ENCODE results near the gene HSPG2.
"Not testable (repeated sequence)": the region's sequence is repeated elsewhere in the genome, so short reads cannot be mapped to it uniquely, and the experiment has no call there.

HSPG2 gene

DNA sequence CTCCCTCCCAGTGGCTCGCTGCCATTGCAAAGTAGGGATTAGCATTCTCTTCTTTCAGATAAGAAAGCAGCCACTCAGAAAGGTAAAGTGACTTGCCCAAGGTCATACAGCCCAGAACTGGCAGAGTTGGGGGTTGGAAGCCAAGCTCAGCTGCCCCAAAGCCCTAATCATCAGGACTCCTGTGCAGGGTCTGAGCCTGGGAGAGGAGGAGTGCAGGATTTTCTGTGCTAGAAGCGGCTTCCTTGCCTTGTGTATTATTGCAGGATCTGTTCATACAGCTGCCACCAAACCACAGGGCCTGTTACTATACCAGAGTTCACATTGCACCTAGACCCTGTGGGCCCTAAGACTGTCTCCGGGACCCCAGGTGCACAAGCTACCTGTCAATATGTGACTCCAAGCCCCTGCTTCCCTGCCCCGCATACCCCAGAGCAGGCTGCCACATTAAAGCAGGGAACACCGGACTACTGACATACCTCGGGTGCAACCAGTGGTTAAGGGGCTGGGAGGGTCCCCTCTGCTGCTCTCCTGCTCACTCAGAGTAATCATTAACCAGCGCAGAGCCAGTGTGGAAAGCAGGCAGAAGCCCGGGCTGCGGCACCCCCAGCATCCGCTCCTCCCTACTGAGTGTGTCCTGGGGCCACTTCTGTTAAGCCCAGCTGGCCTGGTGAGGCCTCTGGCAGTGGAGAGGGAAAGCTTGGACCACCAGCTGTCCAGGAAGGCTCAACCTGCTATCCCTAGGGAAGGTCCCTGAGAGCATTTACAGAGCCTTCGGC is 15.8 kb downstream of the HSPG2 start:
- in situ Hi-C loops (cut with HindIII; ENCODE audit: low sequenced_read_pairs): no loop called here
- H3K4me3 ChIP-seq (ENCODE audit: low read depth, low read length): no peak overlapping the region
- DNase-seq (ENCODE audit: low read depth): no peak
- TF ChIP-seq, protein P1, sequence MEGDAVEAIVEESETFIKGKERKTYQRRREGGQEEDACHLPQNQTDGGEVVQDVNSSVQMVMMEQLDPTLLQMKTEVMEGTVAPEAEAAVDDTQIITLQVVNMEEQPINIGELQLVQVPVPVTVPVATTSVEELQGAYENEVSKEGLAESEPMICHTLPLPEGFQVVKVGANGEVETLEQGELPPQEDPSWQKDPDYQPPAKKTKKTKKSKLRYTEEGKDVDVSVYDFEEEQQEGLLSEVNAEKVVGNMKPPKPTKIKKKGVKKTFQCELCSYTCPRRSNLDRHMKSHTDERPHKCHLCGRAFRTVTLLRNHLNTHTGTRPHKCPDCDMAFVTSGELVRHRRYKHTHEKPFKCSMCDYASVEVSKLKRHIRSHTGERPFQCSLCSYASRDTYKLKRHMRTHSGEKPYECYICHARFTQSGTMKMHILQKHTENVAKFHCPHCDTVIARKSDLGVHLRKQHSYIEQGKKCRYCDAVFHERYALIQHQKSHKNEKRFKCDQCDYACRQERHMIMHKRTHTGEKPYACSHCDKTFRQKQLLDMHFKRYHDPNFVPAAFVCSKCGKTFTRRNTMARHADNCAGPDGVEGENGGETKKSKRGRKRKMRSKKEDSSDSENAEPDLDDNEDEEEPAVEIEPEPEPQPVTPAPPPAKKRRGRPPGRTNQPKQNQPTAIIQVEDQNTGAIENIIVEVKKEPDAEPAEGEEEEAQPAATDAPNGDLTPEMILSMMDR (IDR thresholded peaks at IDR 0.05; ENCODE audit: low read depth, low read length, missing control alignments): no peak

DNA sequence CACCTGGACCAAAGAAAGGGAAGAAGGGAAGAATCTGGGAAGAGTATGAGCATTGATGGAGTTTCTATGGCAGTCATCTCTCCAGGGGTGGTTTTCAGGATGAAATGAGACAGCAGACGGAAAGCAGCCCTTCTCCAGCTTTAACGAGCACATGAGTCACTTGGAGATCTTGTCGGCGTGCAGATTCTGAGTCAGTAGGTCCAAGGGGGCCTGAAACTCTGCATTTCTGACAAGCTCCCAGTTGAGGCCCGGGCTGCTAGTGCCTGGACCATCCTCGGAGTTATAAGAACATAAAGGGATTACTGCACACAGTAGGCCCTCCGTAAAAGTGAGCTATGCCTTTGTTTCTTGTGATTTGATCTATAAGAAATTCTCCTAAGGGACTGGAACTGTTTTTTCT is 17.6 kb downstream of the HSPG2 start:
- DNase-seq (ENCODE audit: low read depth): no peak
- TF ChIP-seq, protein P1 (IDR thresholded peaks at IDR 0.05; ENCODE audit: low read depth, low read length, missing control alignments): no peak
- in situ Hi-C loops (cut with HindIII; ENCODE audit: low sequenced_read_pairs): no loop called here
- H3K4me3 ChIP-seq (ENCODE audit: low read depth, low read length): no peak overlapping the region

DNA sequence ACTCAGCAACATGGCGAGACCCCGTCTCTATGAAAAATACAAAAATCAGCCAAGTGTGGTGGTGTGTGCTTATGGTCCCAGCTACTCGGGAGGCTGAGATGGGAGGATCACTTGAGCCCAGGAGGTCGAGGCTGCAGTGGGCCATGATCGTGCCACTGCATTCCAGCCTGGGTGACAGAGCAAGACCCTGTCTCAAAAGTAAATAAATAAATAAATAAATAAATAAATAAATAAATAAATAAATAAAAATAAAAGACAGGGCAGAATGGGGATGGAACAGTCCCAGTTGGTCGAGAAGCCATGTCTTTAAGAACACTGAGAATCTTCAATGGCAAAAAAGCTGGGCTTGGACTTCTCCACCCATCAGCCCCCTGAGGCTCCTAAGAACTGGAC is 19.9 kb downstream of the HSPG2 start:
- DNase-seq (ENCODE audit: low read depth); in situ Hi-C loops (cut with HindIII; ENCODE audit: low sequenced_read_pairs); H3K4me3 ChIP-seq (ENCODE audit: low read depth, low read length): not testable (repeated sequence)

DNA sequence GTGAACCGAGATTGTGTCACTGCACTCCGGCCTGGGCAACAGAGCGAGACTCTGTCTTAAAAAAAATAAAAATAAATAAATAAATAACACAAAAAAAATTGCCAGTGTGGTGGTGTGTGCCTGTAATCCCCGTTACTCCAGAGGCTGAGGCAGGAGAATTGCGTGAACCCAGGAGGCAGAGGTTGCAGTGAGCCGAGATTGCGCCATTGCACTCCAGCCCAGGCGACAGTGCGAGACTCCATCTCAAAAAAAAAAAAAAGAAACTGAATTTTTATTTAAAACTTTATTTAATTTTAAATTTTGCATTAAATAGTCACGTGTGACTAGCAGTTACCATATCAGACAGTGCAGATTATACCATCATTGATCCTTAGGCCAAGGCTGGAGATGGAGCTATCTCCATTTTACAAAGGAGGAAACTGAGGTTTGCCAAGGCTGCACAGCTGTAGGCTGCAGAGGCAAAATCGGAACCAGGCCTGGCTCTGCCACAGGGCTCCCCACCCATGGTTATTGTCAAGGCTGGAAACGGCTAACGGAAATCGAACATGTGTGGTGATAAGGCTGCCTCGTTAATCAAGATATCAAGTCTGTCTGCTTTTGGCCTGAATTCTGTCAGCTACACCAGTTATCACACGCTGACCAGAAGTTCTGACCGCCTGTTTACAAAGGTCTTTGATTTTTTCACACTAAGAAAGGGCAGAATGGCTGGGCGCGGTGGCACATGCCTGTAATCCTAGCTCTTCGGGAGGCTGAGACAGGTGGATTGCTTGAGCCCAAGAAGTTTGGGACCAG is 20.5 kb downstream of the HSPG2 start:
- no peak overlapping the region for H3K4me3 ChIP-seq (ENCODE audit: low read depth, low read length)
- in situ Hi-C loops (cut with HindIII; ENCODE audit: low sequenced_read_pairs): no loop called here
- DNase-seq (ENCODE audit: low read depth): no peak
- TF ChIP-seq, protein P1 (IDR thresholded peaks at IDR 0.05; ENCODE audit: low read depth, low read length, missing control alignments): no peak

DNA sequence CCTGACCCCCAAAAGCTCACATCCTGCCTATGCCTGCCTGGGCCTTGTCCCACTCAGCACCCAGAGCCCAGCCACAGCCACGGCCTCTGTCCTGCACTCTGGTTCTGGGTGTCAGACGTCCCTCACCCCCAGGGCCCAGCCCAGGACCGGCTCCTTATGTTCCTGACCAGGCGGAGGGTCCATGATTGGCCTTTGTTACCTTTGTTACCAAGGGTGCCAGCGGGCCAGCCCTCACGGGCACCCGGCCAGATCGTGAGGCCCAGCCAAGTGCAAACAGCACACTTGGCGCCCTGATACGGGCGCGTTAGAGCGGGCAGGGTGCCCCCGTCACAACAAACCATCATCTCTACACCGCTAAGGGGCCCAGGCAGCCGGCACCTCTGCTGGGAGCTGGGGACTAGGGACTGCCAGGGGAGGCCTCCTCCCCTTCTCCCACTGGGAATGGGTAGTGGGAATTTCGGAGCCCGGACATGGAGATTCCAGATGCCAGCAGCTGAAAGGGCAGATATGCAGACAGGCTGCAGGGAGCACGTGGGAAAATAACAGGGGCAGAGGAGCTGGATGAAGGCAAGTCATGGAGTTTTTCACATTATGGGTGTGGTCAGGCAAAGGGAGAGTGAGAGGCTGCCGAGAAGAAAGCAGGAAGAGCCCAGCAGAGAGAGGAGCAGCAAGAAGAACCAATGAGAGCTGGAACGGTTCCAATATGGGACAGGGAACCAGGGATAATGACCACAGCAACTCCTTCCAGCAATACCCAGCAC is 22.1 kb downstream of the HSPG2 start:
- TF ChIP-seq, protein P1 (IDR thresholded peaks at IDR 0.05; ENCODE audit: low read depth, low read length, missing control alignments): no peak
- no peak overlapping the region for H3K4me3 ChIP-seq (ENCODE audit: low read depth, low read length)
- in situ Hi-C loops (cut with HindIII; ENCODE audit: low sequenced_read_pairs): no loop called here
- no peak for DNase-seq (ENCODE audit: low read depth)

DNA sequence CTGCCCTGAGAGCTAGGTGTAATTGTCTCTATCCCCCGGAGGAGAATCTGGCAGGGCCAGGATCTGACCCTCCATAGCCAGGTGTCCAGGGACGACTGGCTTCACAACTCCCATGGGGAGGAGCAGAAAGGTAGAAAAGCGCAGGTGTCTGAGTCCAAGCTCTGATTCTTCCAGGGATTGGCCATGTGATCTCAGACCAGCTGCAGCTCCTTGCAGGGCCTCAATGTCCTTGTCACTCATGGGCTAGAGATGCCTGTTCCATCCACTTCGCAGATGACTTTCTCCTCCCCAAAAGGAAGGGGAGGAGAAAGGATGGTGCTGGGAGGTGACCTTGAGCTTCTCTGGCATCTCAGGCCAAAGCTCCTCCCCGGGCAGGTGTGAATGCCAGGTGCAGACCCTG is 22.7 kb downstream of the HSPG2 start:
- no peak overlapping the region for H3K4me3 ChIP-seq (ENCODE audit: low read depth, low read length)
- in situ Hi-C loops (cut with HindIII; ENCODE audit: low sequenced_read_pairs): no loop called here
- TF ChIP-seq, protein P1 (IDR thresholded peaks at IDR 0.05; ENCODE audit: low read depth, low read length, missing control alignments): no peak
- DNase-seq (ENCODE audit: low read depth): no peak

Data from astrocyte of the cerebellum (primary cell).